Measurements from ENCODE around the gene SYT7.

DNA sequence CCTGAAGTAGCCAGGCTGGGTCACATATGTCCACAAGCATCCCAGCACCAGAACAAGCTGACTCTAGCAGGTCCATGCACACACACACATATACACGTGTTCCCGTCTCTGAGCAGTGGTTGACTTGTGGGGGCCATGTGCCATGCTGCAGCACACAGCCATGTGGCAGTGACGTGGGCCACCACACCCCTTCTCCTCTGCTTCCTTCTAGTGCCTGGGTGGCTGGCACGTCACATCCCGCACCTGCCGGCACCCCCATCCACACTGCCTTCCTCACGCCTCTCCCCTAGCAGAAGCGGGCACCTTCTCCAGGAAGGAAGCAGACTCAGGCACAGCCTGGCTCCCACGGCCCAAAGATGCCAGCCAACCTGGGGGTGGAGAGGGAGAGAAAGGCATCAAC is 9.5 kb downstream of the SYT7 start:
- TF ChIP-seq, protein P1, sequence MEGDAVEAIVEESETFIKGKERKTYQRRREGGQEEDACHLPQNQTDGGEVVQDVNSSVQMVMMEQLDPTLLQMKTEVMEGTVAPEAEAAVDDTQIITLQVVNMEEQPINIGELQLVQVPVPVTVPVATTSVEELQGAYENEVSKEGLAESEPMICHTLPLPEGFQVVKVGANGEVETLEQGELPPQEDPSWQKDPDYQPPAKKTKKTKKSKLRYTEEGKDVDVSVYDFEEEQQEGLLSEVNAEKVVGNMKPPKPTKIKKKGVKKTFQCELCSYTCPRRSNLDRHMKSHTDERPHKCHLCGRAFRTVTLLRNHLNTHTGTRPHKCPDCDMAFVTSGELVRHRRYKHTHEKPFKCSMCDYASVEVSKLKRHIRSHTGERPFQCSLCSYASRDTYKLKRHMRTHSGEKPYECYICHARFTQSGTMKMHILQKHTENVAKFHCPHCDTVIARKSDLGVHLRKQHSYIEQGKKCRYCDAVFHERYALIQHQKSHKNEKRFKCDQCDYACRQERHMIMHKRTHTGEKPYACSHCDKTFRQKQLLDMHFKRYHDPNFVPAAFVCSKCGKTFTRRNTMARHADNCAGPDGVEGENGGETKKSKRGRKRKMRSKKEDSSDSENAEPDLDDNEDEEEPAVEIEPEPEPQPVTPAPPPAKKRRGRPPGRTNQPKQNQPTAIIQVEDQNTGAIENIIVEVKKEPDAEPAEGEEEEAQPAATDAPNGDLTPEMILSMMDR (IDR thresholded peaks at IDR 0.05 in 8 of 11, conservative IDR thresholded peaks at IDR 0.05 in 3 of 11), result no peak
- no peak for TF ChIP-seq POLR2AphosphoS5 (IDR thresholded peaks at IDR 0.05)

All from spleen (tissue), 7 donors.